Measurements from ENCODE around the gene RNU1-2. TPM values are rescaled to one million over a fixed set of nuclear protein-coding genes. Genes with fewer than 3 reads are reported as not detected.
"Not testable (repeated sequence)": the region's sequence is repeated elsewhere in the genome, so short reads cannot be mapped to it uniquely, and the experiment has no call there.

The RNU1-2 gene
- total RNA-seq, 1 donor from 2014 or later: under 0.01 TPM

DNA sequence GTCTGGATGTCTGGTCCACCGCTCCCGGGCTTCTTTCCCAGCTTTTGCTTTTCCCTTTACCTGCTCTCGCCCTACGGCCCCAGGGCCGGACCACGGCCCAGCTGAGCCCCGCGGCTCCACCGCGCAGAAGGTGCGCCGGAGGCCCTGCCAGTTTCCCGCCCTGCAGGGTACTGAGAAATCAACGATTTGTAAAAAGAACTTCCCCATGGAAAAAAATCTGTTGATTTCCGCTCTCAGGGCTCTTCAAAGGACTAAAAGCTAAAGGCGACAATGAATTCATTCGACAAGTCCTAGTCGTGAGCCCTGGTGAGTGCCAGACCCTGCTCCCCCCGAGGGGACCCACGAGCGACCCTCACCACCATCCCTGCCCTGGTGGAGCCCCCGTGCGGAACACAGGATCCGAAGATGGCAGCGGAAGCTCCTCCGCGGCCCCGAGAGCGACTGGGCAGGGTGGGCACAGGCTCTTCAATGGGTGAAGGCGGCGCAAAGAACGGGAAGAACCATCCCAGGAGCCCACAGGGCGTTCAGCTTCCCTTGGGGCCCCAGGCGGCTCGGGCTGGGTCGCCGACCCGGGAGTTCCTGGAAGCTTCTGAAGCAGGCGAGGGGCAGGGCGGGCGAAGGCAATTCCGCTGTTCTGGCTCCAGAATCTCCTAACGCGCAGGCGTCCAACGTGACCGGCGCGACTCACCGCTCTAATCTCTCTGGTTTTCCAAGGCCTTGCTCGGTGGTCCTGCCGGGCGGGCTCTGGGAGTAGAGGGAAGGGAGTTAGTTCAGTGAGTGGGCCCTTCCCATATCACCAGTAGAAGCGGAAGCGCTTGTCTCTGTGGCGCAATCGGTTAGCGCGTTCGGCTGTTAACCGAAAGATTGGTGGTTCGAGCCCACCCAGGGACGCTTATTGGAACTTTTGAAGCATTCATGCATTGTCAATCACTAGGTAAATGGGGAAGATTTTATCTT, 6.6 kb upstream of the RNU1-2 start:
- DNase-seq (ENCODE audit: low read depth, low spot score): peak; percentile 57

DNA sequence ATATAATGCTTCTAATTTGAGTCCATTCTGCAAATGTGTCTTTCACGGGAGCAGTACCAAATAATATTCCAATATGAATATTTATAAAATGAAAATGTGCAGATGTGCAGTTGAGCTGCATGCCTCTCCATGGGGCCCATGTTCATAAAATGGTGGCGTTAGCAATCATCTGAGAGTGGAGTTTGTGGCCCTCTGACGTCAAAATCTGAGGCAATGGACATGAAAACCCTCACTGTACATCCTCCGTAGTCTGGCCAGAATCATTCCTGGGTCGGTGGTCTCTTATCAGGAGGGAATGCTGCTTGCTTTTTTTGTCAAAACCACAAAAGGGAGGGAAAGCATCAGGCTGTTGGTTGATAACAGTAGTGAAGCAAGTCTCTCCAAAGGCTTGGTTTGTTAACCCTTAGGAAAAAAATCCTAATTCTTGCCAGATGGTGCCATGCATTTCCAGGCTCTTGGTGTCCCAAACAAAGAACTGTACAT, 5.2 kb upstream of the RNU1-2 start:
- DNase-seq (ENCODE audit: low read depth, low spot score): not testable (repeated sequence)

DNA sequence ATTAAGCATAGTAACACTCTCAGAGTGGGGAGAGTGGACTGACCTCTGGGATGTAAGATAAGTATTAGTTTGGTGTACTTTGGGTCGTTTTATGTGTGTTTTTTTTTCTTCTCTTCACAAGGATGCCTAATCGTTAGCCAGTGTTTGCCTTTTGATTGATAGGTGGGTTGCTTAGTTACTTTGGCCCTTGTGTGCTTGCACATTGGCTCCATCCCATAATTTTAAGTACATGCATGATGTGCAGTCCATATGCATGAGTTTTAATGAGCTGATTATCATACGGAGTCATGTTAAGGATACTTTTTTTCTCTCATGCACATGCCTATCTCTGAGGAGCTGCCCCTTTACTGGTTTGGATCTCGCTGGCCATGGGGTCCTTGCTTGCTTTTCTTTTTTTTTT, 4.7 kb upstream of the RNU1-2 start:
- not testable (repeated sequence) for DNase-seq (ENCODE audit: low read depth, low spot score)

DNA sequence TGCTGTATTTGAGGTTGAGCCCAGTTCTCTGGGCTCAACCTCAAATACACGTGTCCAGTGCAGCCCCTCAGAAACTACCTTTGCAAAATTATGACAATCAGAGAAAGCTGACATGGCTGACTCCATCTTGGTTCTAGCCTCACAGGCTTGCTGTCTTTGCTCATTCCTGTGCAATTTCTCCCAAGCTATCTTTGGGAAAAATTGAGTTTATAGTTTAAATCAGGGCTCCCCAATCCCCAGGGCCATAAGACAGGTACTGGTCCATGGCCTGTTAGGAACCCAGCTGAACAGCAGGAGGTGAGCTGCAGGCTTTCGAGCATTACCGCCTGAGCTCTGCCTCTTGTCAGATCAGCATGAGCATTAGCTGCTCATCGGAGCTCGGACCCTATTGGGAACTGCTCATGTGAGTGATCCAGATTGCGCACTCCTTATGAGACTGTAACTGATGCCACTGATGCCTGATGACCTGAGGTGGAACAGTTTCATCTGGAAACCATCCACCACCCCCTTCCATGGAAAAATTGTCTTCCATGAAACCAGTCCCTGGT, 2.7 kb upstream of the RNU1-2 start:
- DNase-seq (ENCODE audit: low read depth, low spot score): not testable (repeated sequence)

DNA sequence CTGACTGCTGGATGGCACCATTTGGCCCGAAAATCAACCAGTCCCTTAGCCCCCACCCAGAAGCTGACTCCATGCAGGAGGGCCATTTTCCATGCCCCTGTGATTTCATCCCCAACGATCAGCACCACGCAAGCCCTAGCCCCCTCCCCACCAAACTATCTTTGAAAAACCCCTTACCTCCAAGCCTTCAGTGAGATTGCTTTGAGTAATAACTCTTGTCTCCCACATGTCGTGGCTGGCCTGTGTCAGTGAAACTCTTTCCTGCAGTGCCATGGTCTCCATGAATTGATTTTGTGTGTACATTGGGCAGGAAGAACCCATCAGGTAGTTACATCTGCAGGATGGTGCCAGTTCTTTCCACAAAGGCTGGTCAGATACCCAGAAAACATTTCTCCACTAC, 2.0 kb upstream of the RNU1-2 start:
- not testable (repeated sequence) for DNase-seq (ENCODE audit: low read depth, low spot score)

DNA sequence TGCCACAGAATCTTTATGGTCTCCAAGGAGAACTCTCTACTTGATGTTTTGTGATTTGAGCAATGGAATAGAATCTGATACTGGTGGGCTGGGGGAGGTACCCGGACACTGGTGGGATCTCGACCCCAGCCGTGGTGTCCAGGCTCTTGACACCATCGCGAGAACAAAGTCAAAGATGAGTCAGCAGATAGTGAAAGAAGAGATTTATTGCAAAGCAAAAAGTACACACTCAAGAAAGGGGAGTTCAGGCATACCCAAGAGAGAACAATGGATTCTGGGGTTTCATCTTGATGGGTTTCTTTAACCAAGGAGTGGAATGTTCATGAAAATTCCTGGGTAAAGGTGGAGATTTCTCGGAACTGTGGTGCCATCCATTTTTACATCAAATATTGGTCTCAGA, 1.4 kb upstream of the RNU1-2 start:
- DNase-seq (ENCODE audit: low read depth, low spot score): not testable (repeated sequence)

DNA sequence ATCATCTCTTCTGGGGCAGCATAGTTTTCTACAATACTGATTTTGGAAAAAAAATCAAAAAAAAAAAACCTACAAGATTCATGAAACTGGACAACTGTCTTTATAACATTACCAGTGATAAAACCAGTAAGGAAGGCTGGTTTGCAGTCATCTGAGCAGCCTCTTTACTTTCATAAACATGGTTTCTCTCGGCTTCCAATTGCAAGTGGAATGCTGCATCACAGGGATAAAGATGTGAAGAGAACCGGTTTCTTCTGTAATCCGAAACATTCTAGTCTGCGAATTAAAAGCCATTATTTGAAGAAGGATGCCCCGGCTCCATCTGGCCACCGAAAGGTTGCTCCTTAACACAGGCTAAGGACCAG, 565 bp upstream of the RNU1-2 start:
- not testable (repeated sequence) for DNase-seq (ENCODE audit: low read depth, low spot score)

DNA sequence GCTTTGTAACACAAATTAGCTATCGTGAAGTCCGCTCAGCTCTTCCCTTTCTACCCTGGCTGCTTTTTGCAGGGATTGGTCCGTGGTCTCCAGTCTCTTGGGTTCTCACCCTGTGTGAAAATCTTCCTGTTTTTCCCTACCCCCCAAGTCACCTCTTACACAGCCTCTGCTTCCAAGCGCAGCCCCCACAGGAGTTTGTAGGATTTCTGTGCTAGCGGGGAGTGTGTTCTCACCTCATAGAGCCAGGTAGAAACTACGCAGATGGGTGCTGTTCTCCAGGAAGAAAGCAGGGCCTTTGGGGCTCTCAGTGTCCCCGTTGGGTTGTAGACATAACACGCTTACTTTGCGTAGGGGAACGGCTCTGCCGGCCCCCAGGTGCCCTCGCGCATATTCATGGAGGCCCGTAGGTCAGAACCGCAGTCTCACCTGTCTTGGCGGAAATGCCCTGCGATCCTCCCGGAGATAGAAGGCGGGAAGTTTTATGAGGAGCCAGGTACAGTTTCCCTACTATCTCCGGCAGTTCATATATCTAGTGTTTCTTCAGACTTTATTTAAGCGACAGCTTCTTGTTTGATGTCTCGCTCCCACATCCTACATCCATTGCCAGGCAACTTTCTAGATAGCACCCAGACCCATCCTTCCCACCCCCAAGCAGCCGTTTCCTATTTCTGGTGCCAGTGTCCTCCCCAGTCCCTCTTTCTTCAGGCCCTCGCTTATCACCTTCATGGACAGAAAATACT, 706 bp downstream of the RNU1-2 start:
- DNase-seq (ENCODE audit: low read depth, low spot score): not testable (repeated sequence)

DNA sequence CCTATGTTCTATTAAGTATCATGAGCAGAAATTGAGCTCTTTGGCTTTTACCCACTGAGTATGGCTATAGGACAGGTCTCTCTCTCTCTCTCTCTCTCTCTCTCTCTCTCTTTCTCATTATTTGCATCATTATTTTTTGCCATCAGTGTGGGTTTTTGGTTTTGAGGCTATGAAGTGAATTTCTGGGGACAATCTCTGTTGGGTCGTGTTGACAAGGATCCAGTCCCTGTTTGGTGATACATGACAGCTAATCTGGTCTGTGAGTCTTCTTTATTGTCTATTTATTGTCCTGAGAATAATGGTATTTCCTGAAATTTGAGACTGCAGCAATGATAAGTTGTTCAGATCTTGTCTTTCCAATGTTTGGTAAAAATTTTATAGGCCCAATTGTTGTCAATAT, 1.9 kb downstream of the RNU1-2 start:
- not testable (repeated sequence) for DNase-seq (ENCODE audit: low read depth, low spot score)

DNA sequence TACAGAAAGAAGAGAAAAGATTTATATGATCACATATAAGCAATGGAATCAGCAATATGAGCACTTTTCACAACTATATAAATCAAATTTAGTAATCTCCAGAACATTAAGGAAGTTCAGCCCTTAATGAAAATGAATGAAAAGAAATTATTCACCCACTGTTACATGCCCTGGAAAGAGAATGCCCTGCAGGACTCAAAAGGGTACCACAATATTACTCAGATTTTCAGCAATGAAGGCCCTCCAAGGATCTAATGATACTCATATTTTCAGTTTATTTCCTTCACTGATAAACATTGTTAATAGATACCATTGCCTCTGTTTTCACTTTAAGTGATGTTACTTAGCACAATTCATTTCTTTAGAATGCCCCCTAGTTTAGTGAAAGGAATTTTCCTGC, 2.5 kb downstream of the RNU1-2 start:
- DNase-seq (ENCODE audit: low read depth, low spot score): not testable (repeated sequence)

DNA sequence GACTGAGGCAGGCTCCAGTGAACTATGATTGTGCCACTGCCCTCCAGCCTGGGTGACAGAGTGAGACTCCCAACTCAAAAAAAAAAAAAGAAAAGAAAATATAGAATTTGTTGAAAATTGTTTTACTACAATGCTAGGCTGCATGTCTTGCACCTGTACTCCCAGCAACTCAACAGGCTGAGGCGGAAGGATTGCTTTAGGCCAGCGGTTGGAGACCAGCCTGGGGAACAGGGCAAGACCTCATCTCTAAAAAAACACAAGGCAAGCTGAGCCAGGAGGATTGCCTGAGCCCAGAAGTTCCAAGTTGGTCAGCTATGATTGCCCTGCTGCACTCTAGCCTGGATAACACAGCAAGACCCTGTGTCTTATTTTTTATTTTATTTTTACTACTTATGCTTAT, 3.2 kb downstream of the RNU1-2 start:
- not testable (repeated sequence) for DNase-seq (ENCODE audit: low read depth, low spot score)

DNA sequence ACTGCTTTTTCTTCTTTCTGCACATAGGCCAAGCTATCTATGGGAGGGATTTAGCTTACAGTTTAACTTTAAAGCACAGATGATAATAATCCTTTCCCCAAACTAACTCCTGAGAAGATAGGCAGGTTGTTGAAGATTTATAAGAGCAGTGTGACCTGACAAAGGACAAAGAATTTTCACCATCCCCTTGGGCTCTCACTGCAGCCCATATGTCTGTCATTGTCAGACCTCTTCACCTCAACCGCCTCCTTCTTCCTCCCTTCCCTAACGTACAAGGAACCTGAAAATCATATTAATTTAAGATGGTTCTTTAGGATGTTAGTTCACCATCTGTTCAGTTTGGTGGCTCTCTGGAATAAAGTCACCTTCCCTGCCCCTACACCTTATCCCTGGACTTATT, 5.0 kb downstream of the RNU1-2 start:
- no peak for DNase-seq (ENCODE audit: low read depth, low spot score)

DNA sequence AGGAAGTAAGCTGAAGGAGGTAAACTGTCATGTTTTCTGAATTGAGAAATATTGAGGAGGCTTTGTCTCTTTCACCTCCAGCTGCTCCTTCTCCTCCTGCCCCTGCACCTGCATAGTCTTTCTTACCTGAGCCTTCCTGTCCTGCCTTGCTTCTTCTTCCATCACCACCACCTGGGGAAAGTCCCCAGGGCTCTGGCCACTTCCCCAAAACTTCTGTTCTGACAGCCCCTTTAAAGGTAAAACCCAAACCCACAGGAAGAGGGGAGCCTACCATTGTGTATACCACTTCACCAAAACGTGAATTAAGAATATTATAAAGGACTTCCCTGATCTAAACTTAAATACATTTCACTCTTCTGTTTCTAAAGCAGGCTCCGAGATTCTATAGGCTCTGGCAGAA, 5.6 kb downstream of the RNU1-2 start:
- DNase-seq (ENCODE audit: low read depth, low spot score): not testable (repeated sequence)

DNA sequence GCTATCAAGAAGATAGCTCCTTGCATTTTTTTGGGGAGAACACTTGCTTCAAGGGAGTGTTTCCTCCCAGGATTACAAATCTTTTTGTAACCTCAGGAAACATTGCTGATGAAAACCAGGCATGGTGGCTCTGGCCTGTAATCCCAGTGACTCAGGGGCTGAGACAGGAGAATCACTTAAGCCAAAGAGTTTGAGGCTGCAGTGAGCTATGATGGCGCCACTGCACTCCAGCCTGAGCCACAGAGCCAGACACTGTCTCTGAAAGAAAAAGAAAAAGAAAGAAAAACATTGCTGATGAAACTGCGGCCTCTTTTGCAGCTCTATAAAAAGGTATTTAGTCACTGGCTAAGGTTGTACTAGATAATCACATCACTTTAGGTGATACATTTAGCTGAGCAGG, 7.3 kb downstream of the RNU1-2 start:
- no peak for DNase-seq (ENCODE audit: low read depth, low spot score)

DNA sequence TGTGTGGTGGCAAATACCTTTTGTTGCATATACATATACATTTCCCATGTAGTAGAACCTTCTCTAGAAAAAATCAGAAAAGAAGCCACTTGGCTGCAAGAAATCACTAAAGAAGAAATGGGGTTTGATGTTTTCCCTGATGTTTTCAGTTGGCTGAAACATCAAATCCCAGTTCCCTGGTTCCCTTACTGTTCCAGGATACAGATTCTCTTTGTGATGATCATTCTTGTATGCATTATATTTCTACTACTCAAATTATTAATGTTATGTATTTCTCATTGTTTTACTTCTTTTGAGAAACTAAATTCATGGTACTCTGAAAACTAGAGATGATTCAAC, 7.6 kb downstream of the RNU1-2 start:
- DNase-seq (ENCODE audit: low read depth, low spot score): no peak

DNA sequence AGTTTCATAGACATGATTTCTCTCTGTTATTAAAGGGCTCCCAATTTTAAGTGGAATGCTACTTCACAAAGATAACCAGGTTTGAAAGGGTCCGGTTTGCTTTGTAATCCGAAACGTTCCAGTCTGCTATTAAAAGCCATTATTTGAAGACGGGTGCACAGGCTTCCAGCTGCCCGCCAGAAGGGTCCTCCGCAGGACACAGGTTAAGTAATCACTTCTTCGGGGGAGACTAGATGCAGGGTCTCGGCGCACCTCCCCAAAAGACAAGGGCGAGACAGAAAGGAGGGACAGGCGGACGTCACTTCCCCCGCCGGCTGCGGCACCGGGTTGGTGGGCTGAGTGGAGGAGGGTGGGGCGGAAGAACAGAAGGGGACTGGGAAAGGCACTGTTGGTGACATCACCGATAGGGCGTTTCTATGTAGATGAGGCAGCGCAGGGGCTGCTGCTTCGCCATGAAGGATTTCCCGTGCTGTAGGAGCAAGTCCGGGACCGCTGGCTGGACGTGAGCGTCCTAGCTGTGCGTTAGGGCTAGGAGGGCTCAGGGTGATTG, 8.9 kb downstream of the RNU1-2 start:
- peak; percentile 99 for DNase-seq (ENCODE audit: low read depth, low spot score)

DNA sequence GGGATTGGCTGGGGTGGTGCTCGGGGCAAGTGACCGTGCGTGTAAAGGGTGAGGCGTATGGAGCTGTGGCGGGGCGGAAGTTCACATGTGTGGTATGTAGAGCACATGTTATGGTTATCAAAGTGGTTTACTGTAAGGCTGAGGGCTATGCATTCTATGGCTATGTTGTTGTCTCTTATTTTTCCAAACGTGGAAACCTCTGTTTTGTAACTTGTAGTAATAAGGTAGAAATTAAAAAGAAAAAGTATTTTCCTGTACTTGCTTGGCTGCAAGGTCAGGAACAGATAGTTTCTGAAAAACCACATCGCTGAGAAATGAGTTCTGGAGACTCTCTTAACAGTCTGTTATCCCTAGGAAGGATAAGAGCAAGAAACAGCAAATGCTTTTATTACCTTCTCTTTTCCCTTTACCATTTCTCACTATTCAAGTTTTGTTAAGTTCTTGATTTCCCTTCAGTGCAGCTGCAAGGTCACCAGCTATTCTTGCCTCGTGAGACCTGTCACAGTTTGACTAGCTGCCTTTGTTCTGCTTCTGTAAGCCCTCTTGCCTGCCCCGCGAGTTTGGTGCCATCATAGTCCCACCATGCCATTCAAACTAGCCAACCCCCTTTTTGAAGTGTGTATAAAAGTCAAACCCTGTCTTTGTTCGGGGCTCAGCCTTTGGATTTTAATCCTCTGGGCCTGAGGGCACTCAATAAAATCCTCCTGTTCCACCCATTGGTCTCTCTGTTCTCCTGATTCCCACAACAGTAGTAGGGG, 9.5 kb downstream of the RNU1-2 start:
- DNase-seq (ENCODE audit: low read depth, low spot score): peak; percentile 71

DNA sequence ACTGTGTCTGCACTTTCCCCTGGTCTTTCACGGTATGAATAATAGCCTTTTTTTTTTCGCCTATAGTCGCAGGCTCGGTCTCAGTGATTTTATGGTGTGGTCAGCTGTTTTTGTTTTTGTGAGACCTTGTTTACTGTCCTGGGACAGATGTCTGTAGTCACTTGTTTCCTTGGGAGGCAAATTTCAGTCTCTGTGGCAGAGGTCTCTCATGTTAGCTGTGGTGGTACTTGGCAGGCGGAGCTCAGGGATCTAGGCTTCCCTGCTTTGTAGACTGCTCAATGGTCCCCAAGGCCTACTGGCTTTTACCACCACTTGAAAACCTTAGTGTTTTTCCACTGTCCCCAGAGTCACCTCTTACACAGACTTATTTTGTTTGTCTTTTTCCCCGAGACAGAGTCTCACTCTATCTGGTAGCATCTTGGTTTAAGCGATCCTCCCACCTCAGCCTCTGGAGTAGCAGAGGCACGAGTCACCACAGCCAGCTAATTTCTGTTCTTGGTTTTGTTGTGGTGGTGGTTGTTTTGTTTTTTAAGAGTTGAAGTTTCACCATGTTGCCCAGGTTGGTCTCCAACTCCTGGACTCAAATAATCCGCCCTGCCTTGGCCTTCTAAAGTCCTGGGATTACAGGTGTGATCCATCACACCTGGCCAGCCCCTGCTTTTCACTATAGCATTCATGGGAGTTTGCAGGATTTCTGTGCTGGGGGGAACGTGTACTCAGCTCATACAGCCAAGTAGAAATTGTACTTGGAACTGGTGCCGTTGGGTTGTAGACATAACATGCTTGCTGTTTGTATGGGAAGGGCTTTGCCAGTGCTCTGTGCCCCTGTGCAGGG, 10.3 kb downstream of the RNU1-2 start:
- no peak for DNase-seq (ENCODE audit: low read depth, low spot score)

DNA sequence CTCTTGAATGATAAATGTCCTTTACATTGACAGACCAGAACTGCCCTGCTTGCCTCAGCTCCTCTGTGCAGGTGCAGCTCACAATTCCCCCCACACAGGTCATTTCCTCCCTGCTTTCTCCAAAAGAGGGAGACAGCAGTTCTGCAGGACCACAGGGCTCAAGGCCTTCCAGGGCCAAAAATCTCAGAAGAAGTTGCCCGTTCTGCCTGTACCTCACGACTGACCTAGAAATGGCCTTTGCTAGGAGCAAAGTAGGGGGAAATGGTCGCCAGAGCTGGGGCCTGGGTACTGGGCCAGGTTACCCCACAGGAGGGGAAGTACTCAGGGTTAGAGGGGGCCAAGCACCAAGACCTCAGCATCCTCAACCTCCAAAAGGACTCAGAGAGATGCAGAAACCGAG, 11.1 kb downstream of the RNU1-2 start:
- DNase-seq (ENCODE audit: low read depth, low spot score): no peak

Measured in pulmonary artery endothelial cell (primary cell).